Measurements from ENCODE around the gene IL1RAPL2. TPM values are rescaled to one million over a fixed set of nuclear protein-coding genes. Genes with fewer than 3 reads are reported as not detected.

IL1RAPL2 gene
- total and polyA plus RNA-seq, 10 of the 15 experiments (the other 5 are each of a cell fraction or from before 2014, with no cell fraction given): 0.19 TPM; not detected in 9

GRCh38 chrX:105098812-105099211 lies 532.8 kb downstream of the IL1RAPL2 start:
- in situ Hi-C loops (cut with MboI): no loop called here
- FAIRE-seq: no peak
- Histone ChIP-seq H3K27ac (ENCODE audit: control insufficient read depth, insufficient read depth) (no peak overlapping the region), H3K27me3 (replicated peaks in 1 of 2; ENCODE audit: control insufficient read depth in 2 of 2, insufficient read depth in 2 of 2, low read length in 1 of 2) (no peaks in the 10 kb centered on the region), H3K9me3 (replicated peaks; ENCODE audit: control insufficient read depth, insufficient read depth, low read length) (no peaks in the 10 kb centered on the region), H3K36me3 (ENCODE audit: control insufficient read depth in 2 of 2, insufficient read depth in 2 of 2, low read length in 1 of 2) (no peaks in the 10 kb centered on the region), H3K79me2 (ENCODE audit: control insufficient read depth, insufficient read depth, low read length) (no peaks in the 10 kb centered on the region), H4K20me1 (ENCODE audit: control insufficient read depth, insufficient read depth) (no peaks in the 10 kb centered on the region), H3K4me2 (ENCODE audit: control insufficient read depth, insufficient read depth) (no peak overlapping the region), H3K4me3 (no peak overlapping the region), H3K4me1 (ENCODE audit: control insufficient read depth, insufficient read depth, low read length) (no peaks in the 10 kb centered on the region), H2AFZ (ENCODE audit: control insufficient read depth, low read depth, low read length) (no peak overlapping the region), H3K9ac (ENCODE audit: control insufficient read depth, insufficient read depth, low read length) (no peak overlapping the region)
- 29% methylated on average over 4 of the region's 4 CpGs for WGBS (ENCODE audit: insufficient coverage, insufficient replicate concordance, low lambda C conversion rate, missing lambda C conversion rate)
- ChIA-PET POLR2A (no interaction called here), RAD21 (ENCODE audit: unreplicated experiment) (no interaction called here), CTCF (no interaction called here), SMC1A (ENCODE audit: uncharacterized antibody, unreplicated experiment) (no interaction called here)
- BruUV-seq (replicated peaks): no TSS peak
- no peak for ATAC-seq
- intact Hi-C loops (cut with micrococcal nuclease; ENCODE audit: unreplicated experiment): no loop called here
- no peak for DNase-seq (ENCODE audit: low read depth, low spot score)
- TF ChIP-seq CBFB (IDR thresholded peaks at IDR 0.05; ENCODE audit: low read depth) (no peak), FOXK2 (IDR thresholded peaks at IDR 0.05) (no peak), GATAD2B (conservative IDR thresholded peaks at IDR 0.05; ENCODE audit: low read depth) (no peak), ELK1 (IDR thresholded peaks at IDR 0.05; ENCODE audit: low read depth, low read length) (no peak), SUPT20H (IDR thresholded peaks at IDR 0.05; ENCODE audit: borderline replicate concordance, control insufficient read depth, low read depth, low read length) (no peak), HCFC1 (IDR thresholded peaks at IDR 0.05; ENCODE audit: low read length) (no peak), SRF (IDR thresholded peaks at IDR 0.05; ENCODE audit: low read depth in 2 of 2, low read length in 2 of 2) (no peak), MYB (IDR thresholded peaks at IDR 0.05; ENCODE audit: borderline replicate concordance, low read depth, low read length) (no peak), EGR1 (IDR thresholded peaks at IDR 0.05; ENCODE audit: borderline replicate concordance in 1 of 2, low read depth in 2 of 2, low read length in 2 of 2) (no peak), IKZF1 (conservative IDR thresholded peaks at IDR 0.05) (no peak)
- TF ChIP-seq, protein P1, sequence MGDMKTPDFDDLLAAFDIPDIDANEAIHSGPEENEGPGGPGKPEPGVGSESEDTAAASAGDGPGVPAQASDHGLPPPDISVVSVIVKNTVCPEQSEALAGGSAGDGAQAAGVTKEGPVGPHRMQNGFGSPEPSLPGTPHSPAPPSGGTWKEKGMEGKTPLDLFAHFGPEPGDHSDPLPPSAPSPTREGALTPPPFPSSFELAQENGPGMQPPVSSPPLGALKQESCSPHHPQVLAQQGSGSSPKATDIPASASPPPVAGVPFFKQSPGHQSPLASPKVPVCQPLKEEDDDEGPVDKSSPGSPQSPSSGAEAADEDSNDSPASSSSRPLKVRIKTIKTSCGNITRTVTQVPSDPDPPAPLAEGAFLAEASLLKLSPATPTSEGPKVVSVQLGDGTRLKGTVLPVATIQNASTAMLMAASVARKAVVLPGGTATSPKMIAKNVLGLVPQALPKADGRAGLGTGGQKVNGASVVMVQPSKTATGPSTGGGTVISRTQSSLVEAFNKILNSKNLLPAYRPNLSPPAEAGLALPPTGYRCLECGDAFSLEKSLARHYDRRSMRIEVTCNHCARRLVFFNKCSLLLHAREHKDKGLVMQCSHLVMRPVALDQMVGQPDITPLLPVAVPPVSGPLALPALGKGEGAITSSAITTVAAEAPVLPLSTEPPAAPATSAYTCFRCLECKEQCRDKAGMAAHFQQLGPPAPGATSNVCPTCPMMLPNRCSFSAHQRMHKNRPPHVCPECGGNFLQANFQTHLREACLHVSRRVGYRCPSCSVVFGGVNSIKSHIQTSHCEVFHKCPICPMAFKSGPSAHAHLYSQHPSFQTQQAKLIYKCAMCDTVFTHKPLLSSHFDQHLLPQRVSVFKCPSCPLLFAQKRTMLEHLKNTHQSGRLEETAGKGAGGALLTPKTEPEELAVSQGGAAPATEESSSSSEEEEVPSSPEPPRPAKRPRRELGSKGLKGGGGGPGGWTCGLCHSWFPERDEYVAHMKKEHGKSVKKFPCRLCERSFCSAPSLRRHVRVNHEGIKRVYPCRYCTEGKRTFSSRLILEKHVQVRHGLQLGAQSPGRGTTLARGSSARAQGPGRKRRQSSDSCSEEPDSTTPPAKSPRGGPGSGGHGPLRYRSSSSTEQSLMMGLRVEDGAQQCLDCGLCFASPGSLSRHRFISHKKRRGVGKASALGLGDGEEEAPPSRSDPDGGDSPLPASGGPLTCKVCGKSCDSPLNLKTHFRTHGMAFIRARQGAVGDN (IDR thresholded peaks at IDR 0.05): no peak
- TF ChIP-seq, protein P2, sequence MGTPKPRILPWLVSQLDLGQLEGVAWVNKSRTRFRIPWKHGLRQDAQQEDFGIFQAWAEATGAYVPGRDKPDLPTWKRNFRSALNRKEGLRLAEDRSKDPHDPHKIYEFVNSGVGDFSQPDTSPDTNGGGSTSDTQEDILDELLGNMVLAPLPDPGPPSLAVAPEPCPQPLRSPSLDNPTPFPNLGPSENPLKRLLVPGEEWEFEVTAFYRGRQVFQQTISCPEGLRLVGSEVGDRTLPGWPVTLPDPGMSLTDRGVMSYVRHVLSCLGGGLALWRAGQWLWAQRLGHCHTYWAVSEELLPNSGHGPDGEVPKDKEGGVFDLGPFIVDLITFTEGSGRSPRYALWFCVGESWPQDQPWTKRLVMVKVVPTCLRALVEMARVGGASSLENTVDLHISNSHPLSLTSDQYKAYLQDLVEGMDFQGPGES (IDR thresholded peaks at IDR 0.05): no peak
- TF ChIP-seq, protein P3, sequence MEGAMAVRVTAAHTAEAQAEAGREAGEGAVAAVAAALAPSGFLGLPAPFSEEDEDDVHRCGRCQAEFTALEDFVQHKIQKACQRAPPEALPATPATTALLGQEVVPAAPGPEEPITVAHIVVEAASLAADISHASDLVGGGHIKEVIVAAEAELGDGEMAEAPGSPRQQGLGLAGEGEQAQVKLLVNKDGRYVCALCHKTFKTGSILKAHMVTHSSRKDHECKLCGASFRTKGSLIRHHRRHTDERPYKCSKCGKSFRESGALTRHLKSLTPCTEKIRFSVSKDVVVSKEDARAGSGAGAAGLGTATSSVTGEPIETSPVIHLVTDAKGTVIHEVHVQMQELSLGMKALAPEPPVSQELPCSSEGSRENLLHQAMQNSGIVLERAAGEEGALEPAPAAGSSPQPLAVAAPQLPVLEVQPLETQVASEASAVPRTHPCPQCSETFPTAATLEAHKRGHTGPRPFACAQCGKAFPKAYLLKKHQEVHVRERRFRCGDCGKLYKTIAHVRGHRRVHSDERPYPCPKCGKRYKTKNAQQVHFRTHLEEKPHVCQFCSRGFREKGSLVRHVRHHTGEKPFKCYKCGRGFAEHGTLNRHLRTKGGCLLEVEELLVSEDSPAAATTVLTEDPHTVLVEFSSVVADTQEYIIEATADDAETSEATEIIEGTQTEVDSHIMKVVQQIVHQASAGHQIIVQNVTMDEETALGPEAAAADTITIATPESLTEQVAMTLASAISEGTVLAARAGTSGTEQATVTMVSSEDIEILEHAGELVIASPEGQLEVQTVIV (IDR thresholded peaks at IDR 0.05; ENCODE audit: borderline replicate concordance, partially characterized antibody): no peak
